HG03103 (cell line): ENCODE data around the gene MCOLN3.
A peak's percentile ranks its signal among the peaks of the same experiment; 100 is the strongest.
"Not testable (repeated sequence)": the region's sequence is repeated elsewhere in the genome, so short reads cannot be mapped to it uniquely, and the experiment has no call there.

Experiments
- ATAC-seq: cut with Tn5 transposase; IDR thresholded peaks from one replicate; pipeline ENCODE4 v1.9.1; 2021; ENCODE audit warnings: low read depth; ENCODE audit not compliant: unreplicated experiment

Gene MCOLN3

DNA sequence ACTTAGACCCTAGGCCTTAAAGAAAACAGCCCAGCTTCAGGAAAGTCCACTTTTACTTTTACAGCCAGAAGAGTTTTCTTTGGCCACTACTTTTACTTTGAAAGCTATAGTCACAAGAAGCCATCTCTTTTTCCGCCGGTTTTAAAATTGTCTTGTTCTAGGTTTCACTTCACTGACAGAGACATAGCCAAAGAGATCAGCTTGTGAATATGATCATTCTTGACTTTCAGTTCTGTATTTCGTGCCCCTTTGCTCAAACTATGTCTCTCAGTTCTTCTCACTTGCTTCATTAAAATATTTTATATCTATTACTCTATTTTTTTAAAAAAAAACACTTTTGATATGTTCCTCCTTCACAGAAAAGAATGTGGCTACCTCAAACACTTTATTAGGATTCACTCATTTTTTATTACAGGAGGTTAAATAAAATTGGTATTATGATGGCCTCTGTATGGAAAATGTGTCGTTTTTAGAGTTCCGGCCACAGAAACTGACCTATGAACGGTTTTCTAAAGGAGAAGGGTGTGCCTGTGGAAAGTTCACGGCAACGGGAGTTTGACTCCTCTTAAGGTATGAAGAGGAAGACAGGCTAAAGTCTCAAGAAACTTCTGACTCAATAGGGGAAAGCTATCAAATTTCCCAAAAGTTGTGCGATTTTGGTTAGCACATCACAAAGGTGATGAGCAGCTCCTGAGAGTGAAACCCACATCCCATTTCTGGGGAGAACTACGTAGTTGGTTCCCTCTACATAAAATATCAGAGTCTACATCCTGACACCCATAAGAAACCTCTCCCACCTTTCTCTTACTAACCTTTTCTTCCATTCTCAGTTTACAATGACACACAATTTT is 52.6 kb downstream of the MCOLN3 start:
- peak; percentile 32 for ATAC-seq

DNA sequence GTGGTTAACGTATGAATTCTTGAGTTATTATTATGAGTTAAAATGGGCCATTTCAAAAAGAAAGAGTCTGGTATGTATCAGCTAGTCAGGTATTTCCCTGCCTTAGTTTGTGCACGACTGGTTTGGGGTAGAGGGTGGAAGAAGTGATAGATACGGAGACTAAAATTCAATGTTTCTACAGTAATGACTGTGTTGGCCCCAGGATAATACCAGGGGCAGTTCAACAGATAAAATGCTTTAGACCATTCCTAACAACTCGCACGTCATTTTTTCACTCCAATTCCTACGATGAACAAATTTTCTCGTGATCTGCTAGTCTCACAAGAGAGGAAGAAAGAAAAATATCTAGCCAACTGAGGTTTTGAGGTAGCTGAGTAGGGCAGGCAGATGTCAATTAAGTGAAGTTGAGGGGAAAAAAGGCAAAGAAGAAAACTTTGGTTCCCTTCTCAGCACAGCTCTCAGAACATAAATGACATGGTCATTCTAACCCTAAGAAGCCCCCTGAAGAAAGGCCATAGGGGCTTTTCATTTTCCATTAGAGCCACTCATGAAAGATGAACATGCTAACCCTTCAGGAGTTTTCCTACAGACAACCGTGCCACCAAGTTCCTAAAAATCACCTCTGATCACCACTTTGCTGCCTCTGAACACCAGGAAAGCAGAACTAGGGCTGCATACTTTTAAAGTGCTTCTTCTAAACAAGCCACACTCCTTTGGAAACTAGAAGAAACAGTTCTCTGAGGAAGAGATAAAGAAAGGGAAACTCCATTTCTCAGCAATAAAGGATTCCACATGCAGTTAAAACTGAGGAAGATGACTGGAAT is 57.0 kb downstream of the MCOLN3 start:
- no peak for ATAC-seq

DNA sequence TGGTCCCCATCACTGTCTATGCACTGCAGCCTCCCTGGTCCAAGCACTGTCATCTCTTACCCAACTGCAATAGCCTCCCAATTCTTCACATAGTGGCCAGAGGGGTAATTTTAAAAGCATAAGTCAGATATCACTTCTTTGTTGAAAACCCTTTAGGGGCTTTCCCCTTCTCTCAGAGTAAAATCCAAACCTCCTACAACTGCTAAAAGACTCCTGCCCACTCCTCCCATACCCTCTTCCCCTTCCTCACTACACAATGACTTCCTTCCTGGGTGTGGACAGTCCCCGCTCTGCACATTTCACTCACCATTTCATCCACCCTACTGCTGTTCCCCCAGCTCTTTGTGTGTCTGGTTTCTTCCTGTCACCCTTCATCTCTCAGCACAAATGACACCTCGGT is 59.7 kb downstream of the MCOLN3 start:
- peak; percentile 69 for ATAC-seq

DNA sequence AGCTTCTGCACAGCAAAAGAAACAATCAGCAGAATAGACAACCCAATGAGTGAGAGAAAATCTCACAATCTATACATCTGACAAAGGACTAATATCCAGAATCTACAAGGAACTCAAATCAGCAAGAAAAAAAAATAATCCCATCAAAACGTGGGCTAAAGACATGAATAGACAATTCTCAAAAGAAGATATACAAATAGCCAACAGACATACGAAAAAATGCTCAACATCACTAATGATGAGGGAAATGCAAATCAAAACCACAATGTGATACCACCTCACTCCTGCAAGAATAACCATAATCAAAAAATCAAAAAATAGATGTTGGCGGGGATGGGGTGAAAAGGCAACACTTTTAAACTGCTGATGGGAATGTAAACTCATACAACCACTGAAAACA is 61.7 kb downstream of the MCOLN3 start:
- ATAC-seq: not testable (repeated sequence)

DNA sequence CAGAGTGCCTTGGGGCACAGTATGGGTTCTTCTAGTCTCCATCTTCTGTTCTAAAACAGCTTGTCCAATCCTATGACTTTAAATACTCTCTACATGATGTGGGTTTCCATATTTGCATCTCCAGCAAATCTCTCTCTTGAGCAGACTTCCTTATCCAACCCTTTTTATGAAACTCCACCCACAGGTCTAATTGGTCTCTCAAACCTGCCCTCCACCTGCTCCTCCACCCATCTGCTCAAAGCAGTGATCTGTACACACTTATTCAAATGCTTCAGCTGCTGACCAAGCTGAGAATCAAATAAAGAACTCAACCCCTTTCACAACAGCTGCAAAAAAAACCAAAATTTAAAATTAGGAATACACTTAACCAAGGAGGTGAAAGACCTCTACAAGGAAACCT is 62.9 kb downstream of the MCOLN3 start:
- no peak for ATAC-seq

DNA sequence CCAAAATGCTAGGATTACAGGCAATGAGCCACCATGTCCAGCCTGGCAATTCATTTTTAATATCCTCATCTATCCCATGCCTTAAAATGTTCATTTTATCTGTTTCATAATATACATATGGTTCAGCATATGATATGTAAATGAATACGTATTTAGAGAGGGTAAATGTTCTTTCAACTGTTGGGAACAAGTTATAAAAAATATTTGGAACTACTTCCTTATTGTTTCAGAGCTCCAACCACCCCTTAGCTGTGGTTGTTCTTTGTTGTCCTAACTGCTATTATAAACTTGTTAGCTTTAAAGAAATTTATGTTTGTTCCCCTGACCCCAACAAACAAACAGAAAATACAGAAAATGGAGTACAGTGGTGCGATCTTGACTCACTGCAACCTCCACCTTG is 65.9 kb downstream of the MCOLN3 start:
- no peak for ATAC-seq

DNA sequence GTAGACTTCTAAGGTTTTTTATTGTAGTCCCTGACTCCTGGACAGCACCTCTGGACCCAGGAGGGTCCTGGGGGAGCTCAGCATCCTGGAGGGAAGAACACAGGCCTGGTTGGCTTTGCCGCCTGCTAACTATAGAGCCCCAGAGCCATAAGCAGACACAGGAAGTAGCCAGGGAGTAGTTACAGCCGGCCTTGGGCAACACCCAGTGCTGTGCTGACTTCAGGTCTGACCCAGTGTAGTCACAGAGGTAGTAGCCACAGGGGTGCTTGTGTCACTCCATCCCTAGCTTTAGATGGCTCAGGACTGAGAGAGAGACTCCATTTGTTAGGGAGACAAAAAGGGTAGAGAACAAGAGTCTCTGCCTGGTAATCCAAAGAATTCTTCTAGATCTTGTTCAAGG is 73.3 kb downstream of the MCOLN3 start:
- no peak for ATAC-seq

DNA sequence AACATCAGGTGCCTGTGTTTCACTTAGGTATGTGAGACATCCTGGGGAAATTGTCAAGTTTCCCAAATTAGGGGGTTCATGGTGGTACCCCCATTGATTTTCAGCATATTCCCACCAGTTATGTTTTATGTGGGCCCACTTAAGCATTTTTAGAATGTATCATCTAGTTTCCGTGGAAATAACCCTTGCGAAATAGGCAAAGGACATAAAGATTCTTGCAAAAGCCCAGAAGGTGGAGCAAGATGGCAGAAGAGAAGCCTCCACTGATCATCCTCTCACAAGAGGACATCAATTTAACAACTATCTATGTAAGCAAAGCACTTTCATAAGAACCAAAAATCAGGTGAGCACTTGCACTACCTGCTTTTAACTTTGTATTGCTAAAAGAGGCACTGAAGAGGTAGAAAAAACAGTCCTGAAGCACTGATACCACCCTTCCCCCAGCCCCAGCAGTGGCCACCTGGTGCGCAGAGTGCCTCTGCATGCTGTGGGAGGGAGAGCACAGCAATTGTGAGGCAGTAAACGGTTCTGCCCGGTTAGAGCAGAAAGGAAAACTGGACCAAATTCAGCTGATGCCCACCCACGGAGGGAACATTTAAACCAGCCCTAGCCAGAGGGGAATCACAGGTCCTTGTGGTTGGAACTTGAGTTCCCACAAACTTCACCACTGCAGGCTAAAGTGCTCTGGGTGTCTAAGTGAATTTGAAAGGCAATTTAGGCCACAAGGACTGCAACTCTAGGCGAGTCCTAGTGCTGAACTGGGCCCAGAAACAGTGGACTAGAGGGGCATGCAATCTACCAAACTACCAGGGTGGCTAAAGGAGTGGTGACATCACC is 74.6 kb downstream of the MCOLN3 start:
- no peak for ATAC-seq

DNA sequence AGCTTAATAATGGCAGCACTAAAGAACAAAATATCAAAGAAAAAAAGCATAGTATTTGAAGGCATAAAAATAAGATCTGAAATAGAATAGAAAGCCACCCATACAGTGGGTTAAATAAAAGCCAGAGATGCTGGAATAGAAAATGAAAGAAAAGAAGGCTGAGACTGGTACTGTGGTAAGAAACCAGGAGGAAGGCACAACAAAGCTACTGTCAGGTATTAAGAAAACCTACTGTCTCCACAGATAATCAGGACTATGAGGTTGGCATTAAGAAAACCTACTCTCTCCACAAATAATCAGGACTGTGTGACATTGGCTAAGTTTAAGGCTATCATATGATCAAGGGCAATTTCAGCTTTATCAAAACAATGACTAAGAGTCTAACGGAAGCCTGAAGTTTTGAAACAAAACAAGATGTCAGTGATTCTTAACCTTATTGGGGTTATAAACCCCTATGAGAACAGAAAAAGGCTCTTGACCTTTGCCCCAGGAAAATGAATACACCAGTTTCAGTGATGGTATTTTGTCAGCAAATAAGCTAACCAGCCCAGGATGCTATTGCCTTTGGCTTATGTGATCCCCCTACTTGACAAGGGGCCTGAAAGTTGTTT is 75.8 kb downstream of the MCOLN3 start:
- no peak for ATAC-seq

DNA sequence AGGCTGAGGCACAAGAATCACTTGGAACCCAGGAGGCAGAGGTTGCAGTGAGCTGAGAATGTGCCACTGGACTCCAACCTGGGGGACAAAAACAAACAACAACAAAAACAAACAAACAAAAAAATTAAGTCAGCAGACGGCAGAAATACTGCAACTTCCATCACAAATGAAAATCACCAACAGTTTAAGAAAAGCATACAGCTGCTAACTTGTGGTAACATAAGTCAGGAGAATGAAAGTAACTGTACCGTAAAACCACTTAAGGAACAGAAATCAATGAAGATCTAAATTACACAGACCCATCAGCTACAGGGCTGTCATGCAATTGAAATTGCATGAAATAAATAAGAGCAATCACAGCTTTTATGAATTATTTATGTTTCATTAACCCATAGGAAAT is 76.3 kb downstream of the MCOLN3 start:
- ATAC-seq: peak; percentile 36

DNA sequence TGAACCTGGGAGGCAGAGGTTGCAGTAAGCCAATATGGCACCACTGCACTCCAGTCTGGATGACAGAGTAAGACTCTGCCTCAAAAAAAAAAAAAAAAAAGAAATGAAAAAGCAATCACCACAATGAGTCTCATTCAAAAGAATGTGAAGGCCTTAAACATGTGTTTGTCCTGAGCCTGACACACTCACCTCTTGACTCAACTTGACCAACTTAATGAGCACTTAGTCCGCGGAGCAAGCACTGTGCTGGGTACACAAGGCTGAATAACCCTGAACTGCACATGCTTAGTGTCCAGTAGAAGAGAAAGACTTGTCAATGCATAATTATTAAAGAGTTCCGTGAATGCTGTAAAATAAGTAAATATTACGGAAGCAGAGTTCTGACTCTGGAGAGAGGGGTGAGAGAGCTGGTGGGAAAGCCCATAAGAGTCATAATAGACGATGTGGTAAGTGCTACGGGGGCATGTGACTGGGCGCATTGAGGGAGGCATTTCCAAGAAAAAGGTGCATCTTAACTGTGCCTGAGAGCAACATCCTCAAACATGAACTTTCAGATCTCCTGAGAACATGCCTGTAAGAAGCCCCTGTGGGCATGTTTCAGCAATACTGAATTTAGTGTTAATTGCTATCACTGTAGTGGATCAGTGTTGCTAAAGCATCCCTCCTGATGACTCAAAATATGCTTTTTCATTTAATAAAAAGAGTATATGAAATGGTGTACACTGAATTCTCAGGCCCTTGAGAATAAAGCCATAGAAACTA is 78.6 kb downstream of the MCOLN3 start:
- peak; percentile 40 for ATAC-seq

DNA sequence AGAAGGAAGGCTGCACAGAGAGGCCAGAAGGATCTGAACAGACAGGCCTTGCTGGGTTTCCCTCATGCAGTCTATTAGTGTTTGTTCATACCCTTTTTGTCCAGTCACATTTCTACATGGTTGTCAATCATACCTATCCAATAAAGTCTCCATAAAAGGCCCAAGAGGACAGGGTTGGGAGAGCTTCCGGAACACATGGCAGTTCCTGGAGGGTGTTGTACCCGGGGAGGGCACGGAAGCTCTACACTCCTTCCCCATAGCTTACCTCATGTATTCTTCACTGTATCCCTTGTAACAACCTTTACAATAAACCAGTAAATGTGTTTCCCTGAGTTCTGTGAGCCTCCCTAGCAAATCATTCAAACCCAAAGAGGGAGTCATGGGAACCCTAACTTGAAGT is 79.4 kb downstream of the MCOLN3 start:
- no peak for ATAC-seq

DNA sequence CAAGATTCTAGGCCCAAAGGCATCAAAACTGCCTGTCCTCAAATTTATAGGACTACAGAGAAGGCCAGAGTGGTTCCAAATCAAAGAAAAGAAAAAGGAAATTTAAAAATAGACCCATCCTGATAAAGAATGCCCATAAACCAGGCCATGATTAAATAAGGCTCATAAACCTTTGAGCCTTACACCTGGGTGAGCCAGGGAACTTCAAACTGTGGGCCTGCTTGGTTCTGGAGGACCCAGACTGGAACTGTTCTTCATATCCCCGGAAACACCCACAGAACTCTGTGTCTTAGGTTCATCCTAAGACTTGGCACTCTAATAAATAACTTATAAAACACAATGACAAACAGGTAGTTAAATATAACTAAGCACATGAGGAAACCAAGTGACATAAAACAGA is 80.2 kb downstream of the MCOLN3 start:
- ATAC-seq: no peak
